Neural cell (in vitro differentiated cells): Measurements from ENCODE around the gene ADCY2.

Experiments
- EP300 ChIP-seq: fragments of 450-650 bp; conservative IDR thresholded peaks from 2 replicates; pipeline ENCODE4 v1.6.1; 2014; ENCODE audit warnings: antibody characterized with exemption, mild to moderate bottlenecking, moderate library complexity; ENCODE audit not compliant: poor library complexity, severe bottlenecking
- EZH2 ChIP-seq: fragments of 200-600, 300-800 bp; shearing (Covaris generic), sonication (generic); IDR thresholded peaks from 2 replicates; pipeline ENCODE4 v1.6.1; 2014; ENCODE audit warnings: antibody characterized with exemption, low read length, borderline replicate concordance, mild to moderate bottlenecking; ENCODE audit not compliant: insufficient read depth, poor library complexity, severe bottlenecking
- POLR2AphosphoS5 ChIP-seq: IDR thresholded peaks from 2 replicates; pipeline ENCODE4 v1.6.1; 2012
- RAD21 ChIP-seq: fragments of 450-650 bp; conservative IDR thresholded peaks from 2 replicates; pipeline ENCODE4 v1.6.1; 2014; ENCODE audit warnings: antibody characterized with exemption, mild to moderate bottlenecking, moderate library complexity
- REST ChIP-seq: IDR thresholded peaks from 2 replicates; pipeline ENCODE4 v1.6.1; 2012; ENCODE audit warnings: borderline replicate concordance
- SMC3 ChIP-seq: fragments of 450-650 bp; conservative IDR thresholded peaks from 2 replicates; pipeline ENCODE4 v1.6.1; 2014; ENCODE audit warnings: antibody characterized with exemption, mild to moderate bottlenecking, moderate library complexity; ENCODE audit not compliant: poor library complexity
- TF ChIP-seq, protein P1 (sequence below): fragments of 450-650 bp; IDR thresholded peaks from 2 replicates; pipeline ENCODE4 v1.5.1; 2014; ENCODE audit warnings: antibody characterized with exemption, mild to moderate bottlenecking, moderate library complexity; ENCODE audit not compliant: poor library complexity, severe bottlenecking

GRCh38 chr5:7374186-7374585, 21.8 kb upstream of the ADCY2 start:
- TF ChIP-seq EZH2 (no peak), POLR2AphosphoS5 (no peak), EP300 (no peak), RAD21 (no peak), REST (no peak), SMC3 (no peak)
- TF ChIP-seq, protein P1, sequence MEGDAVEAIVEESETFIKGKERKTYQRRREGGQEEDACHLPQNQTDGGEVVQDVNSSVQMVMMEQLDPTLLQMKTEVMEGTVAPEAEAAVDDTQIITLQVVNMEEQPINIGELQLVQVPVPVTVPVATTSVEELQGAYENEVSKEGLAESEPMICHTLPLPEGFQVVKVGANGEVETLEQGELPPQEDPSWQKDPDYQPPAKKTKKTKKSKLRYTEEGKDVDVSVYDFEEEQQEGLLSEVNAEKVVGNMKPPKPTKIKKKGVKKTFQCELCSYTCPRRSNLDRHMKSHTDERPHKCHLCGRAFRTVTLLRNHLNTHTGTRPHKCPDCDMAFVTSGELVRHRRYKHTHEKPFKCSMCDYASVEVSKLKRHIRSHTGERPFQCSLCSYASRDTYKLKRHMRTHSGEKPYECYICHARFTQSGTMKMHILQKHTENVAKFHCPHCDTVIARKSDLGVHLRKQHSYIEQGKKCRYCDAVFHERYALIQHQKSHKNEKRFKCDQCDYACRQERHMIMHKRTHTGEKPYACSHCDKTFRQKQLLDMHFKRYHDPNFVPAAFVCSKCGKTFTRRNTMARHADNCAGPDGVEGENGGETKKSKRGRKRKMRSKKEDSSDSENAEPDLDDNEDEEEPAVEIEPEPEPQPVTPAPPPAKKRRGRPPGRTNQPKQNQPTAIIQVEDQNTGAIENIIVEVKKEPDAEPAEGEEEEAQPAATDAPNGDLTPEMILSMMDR: no peak
